ENCODE results near the gene ZFAND2B. TPM values are rescaled to one million over a fixed set of nuclear protein-coding genes. Genes with fewer than 3 reads are reported as not detected.

Gene ZFAND2B
- total RNA-seq, result 19.2 and 30.6 TPM in 2 replicates

GRCh38 chr2:219206328-219207133 is at the start of gene ZFAND2B:
ZFAND2B (plus strand) TSS chr2:219206782; CDS start chr2:219206988, 206 bp downstream.

GRCh38 chr2:219160186-219161017 is 46.2 kb upstream of the ZFAND2B start, which contains the start of gene NHEJ1:
NHEJ1 (minus strand) TSS chr2:219160815; CDS start chr2:219158362, 2,453 bp downstream.

GRCh38 chr2:219169930-219170654 is 36.5 kb upstream of the ZFAND2B start, which contains the start of gene SLC23A3:
SLC23A3 (minus strand) TSS chr2:219170029; CDS start chr2:219169984, 45 bp downstream.

GRCh38 chr2:219176818-219177551 is 29.6 kb upstream of the ZFAND2B start, which contains the start of gene CNPPD1:
CNPPD1 (minus strand) TSS chr2:219176925; CDS start chr2:219176828, 97 bp downstream.

GRCh38 chr2:219177552-219178376 is 28.8 kb upstream of the ZFAND2B start, which contains the start of gene RETREG2:
RETREG2 (plus strand) TSS chr2:219178275; CDS start chr2:219178353, 78 bp downstream.

GRCh38 chr2:219218732-219219701 is 12.4 kb downstream of the ZFAND2B start, which contains the start of gene ABCB6:
ABCB6 (minus strand) TSS chr2:219218958; CDS start chr2:219218673, 285 bp downstream.

GRCh38 chr2:219229305-219230058 is 22.9 kb downstream of the ZFAND2B start, which contains the start of the genes ANKZF1 and ATG9A:
ANKZF1 (plus strand) TSS chr2:219229806; CDS start chr2:219230258, 452 bp downstream.
ATG9A (minus strand) TSS chr2:219229636; CDS start chr2:219228024, 1,612 bp downstream.

GRCh38 chr2:219245148-219245898 is 38.7 kb downstream of the ZFAND2B start, which contains the start of the genes GLB1L and STK16:
GLB1L (minus strand) TSS chr2:219245444; CDS start chr2:219243573, 1,871 bp downstream.
STK16 (plus strand) TSS chr2:219245479; CDS start chr2:219246000, 521 bp downstream.

GRCh38 chr2:219252900-219253752 is 46.5 kb downstream of the ZFAND2B start, which contains the start of gene TUBA4B:
TUBA4B (plus strand) TSS chr2:219253243; CDS start chr2:219253408, 165 bp downstream.

GRCh38 chr2:219253753-219254589 is 47.4 kb downstream of the ZFAND2B start, which contains the start of gene TUBA4A:
TUBA4A (minus strand) TSS chr2:219253918; CDS start chr2:219253858, 60 bp downstream.

Other genes starting within 250 kb of the ZFAND2B start
- gene CDK5R2, start 247.1 kb upstream of the ZFAND2B start, total RNA-seq, result not detected in 2 replicates
- gene FEV, start 221.6 kb upstream of the ZFAND2B start, total RNA-seq, result not detected in 2 replicates
- gene CRYBA2, start 213.4 kb upstream of the ZFAND2B start, total RNA-seq, result not detected in 2 replicates
- not detected in 2 replicates for gene CFAP65, start 165.3 kb upstream of the ZFAND2B start, total RNA-seq
- under 0.01 and 0.09 TPM in 2 replicates for gene IHH, start 145.9 kb upstream of the ZFAND2B start, total RNA-seq
- gene NHEJ1, start 46.0 kb upstream of the ZFAND2B start, total RNA-seq, result 17.4 and 18.0 TPM in 2 replicates
- 0.54 and 1.2 TPM in 2 replicates for gene SLC23A3, start 36.8 kb upstream of the ZFAND2B start, total RNA-seq
- 22.7 and 28.3 TPM in 2 replicates for gene CNPPD1, start 29.9 kb upstream of the ZFAND2B start, total RNA-seq
- gene RETREG2, start 28.5 kb upstream of the ZFAND2B start, total RNA-seq, result 65.0 and 65.4 TPM in 2 replicates
- gene ABCB6, start 12.2 kb downstream of the ZFAND2B start, total RNA-seq, result 18.7 and 25.5 TPM in 2 replicates
- gene ATG9A, start 22.9 kb downstream of the ZFAND2B start, total RNA-seq, result 41.2 and 43.8 TPM in 2 replicates
- gene ANKZF1, start 23.0 kb downstream of the ZFAND2B start, total RNA-seq, result 20.5 and 22.2 TPM in 2 replicates
- 3.0 and 4.1 TPM in 2 replicates for gene GLB1L, start 38.7 kb downstream of the ZFAND2B start, total RNA-seq
- gene STK16, start 38.7 kb downstream of the ZFAND2B start, total RNA-seq, result 17.7 and 20.8 TPM in 2 replicates
- not detected in 2 replicates for gene TUBA4B, start 46.5 kb downstream of the ZFAND2B start, total RNA-seq
- gene TUBA4A, start 47.1 kb downstream of the ZFAND2B start, total RNA-seq, result 10.2 and 11.3 TPM in 2 replicates
- gene DNAJB2, start 72.6 kb downstream of the ZFAND2B start, total RNA-seq, result 20.8 and 21.1 TPM in 2 replicates
- not detected in 2 replicates for gene PTPRN, start 102.6 kb downstream of the ZFAND2B start, total RNA-seq
- gene RESP18, start 126.0 kb downstream of the ZFAND2B start, total RNA-seq, result not detected in 2 replicates
- 58.8 and 67.3 TPM in 2 replicates for gene DNPEP, start 181.1 kb downstream of the ZFAND2B start, total RNA-seq
- gene DES, start 211.6 kb downstream of the ZFAND2B start, total RNA-seq, result not detected in 2 replicates
- gene SPEG, start 228.1 kb downstream of the ZFAND2B start, total RNA-seq, result 0.54 TPM in 1 of 2 replicates, not detected in the other

All from dermis lymphatic vessel endothelial cell (primary cell).